Osteocyte (in vitro differentiated cells): ENCODE data around the gene HIPK2. TPM values are rescaled to one million over a fixed set of nuclear protein-coding genes. Genes with fewer than 3 reads are reported as not detected.

Experiments used
- DNase-seq: peaks from one replicate; pipeline ENCODE4 v3.0.0; 2021; ENCODE audit warnings: mixed read lengths; ENCODE audit not compliant: unreplicated experiment; ENCODE audit errors: extremely low spot score
- H3K27ac Mint-ChIP-seq: one replicate; pipeline ENCODE4 v1.8.0; 2021; ENCODE audit warnings: mild to moderate bottlenecking, mixed read lengths; ENCODE audit not compliant: unreplicated experiment
- H3K27me3 Mint-ChIP-seq: one replicate; pipeline ENCODE4 v1.8.0; 2021; ENCODE audit warnings: mixed read lengths; ENCODE audit not compliant: unreplicated experiment
- H3K36me3 Mint-ChIP-seq: one replicate; pipeline ENCODE4 v1.8.0; 2021; ENCODE audit warnings: mixed read lengths; ENCODE audit not compliant: unreplicated experiment
- H3K4me1 Mint-ChIP-seq: one replicate; pipeline ENCODE4 v1.8.0; 2021; ENCODE audit warnings: mixed read lengths; ENCODE audit not compliant: unreplicated experiment
- H3K4me3 Mint-ChIP-seq: one replicate; pipeline ENCODE4 v1.8.0; 2021; ENCODE audit warnings: mild to moderate bottlenecking, moderate library complexity, mixed read lengths; ENCODE audit not compliant: unreplicated experiment
- H3K9me3 Mint-ChIP-seq: one replicate; pipeline ENCODE4 v1.8.0; 2021; ENCODE audit warnings: mixed read lengths; ENCODE audit not compliant: unreplicated experiment
- total RNA-seq: library from RNA; stranded (reverse); gene quantifications from 2 replicates; pipeline ENCODE4 v1.2.1, GENCODE V29; 2021
- TF ChIP-seq, protein P1 (sequence below): fragments of 200-600 bp; sonication (generic); IDR thresholded peaks from 2 replicates; pipeline ENCODE4 v1.5.0; 2021; ENCODE audit warnings: antibody characterized with exemption, mild to moderate bottlenecking, moderate library complexity

HIPK2 gene
- total RNA-seq, 1 donor from 2014 or later, result 90.8 TPM

DNA sequence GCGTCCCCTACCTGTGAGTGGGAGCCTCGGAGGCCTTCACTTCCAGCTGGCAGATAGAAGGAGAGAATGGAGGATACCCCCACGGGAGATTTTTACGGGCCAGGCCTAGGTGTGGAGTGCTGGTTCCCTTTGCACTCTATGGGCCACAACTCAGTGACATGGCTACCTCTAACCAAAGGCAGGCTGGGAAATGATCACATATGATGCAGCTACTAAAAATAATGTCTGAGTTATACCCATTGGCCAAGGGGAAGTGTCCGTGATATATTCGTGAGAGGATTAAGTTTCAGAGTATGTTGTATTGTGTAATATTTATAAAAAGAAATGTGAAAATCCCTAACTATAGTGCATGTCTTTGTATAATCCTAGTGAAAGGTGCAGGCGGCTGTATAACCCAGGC, 13.5 kb upstream of the HIPK2 start:
- H3K27ac Mint-ChIP-seq, result no peak overlapping the region
- no peak overlapping the region for H3K4me3 Mint-ChIP-seq
- peaks cover 5% of the 10 kb centered on the region for H3K9me3 Mint-ChIP-seq
- no peaks in the 10 kb centered on the region for H3K4me1 Mint-ChIP-seq
- H3K36me3 Mint-ChIP-seq, result no peaks in the 10 kb centered on the region
- TF ChIP-seq, protein P1, sequence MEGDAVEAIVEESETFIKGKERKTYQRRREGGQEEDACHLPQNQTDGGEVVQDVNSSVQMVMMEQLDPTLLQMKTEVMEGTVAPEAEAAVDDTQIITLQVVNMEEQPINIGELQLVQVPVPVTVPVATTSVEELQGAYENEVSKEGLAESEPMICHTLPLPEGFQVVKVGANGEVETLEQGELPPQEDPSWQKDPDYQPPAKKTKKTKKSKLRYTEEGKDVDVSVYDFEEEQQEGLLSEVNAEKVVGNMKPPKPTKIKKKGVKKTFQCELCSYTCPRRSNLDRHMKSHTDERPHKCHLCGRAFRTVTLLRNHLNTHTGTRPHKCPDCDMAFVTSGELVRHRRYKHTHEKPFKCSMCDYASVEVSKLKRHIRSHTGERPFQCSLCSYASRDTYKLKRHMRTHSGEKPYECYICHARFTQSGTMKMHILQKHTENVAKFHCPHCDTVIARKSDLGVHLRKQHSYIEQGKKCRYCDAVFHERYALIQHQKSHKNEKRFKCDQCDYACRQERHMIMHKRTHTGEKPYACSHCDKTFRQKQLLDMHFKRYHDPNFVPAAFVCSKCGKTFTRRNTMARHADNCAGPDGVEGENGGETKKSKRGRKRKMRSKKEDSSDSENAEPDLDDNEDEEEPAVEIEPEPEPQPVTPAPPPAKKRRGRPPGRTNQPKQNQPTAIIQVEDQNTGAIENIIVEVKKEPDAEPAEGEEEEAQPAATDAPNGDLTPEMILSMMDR, result no peak
- DNase-seq, result no peak
- H3K27me3 Mint-ChIP-seq, result no peaks in the 10 kb centered on the region

DNA sequence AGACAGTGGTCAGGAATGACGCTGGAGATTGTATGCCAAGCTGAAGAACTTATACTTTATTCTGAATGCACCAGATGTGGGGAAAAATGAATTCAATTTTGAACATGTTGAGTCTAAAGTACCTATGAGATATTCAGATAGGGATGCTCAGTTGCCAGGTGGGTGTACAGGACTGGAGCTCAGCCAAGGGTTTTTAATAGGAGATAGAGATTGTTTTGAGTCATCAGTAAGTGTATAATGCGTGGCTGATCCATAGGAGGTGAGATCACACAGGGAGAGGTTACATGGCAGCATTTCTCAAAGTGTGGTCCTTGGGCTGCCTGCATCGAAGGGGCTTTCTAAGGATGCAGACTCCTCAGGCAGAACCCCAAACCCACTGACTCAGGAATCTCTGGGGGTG, 6.8 kb upstream of the HIPK2 start:
- H3K27me3 Mint-ChIP-seq, result no peaks in the 10 kb centered on the region
- H3K27ac Mint-ChIP-seq, result no peak overlapping the region
- DNase-seq, result no peak
- no peaks in the 10 kb centered on the region for H3K4me1 Mint-ChIP-seq
- H3K4me3 Mint-ChIP-seq, result no peak overlapping the region
- H3K9me3 Mint-ChIP-seq, result no peaks in the 10 kb centered on the region
- no peaks in the 10 kb centered on the region for H3K36me3 Mint-ChIP-seq
- TF ChIP-seq, protein P1, result no peak

DNA sequence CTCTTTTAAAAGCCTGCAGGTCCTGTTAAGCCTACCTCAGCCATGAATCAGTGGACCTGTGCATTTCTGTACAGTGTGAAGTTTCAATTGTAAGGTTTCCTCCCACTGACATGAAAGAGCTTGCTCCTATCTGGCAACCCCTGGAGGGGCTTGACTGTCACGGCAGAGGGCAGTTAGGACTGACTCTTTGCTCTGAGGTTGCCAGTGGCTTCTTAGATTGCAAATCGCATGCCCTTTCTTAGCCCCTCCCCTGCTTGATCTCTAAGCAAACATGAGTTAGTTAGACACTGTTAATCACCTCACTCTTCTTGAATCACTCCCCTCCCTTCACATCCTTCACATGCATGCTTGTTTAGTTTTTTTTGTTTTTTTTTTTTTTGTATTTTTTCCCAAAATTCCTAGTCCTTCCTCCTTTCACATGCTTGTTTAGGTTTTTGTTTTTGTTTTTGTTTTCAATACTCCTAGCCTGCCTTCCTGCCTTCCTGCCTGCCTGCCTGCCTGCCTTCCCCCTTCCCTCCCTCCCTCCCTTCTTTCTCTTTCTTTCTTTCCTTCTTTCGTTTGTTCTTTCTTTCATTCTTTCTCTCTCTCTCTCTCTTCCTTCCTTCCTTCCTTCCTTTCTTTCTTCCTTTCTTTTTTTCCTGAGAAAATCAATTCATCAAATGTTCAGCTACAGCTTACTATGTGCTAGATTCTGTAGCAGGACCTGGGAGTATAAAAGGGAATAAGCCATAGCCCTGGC, 6.0 kb upstream of the HIPK2 start:
- H3K36me3 Mint-ChIP-seq, result no peaks in the 10 kb centered on the region
- DNase-seq, result no peak
- H3K27me3 Mint-ChIP-seq, result no peaks in the 10 kb centered on the region
- no peak overlapping the region for H3K27ac Mint-ChIP-seq
- H3K9me3 Mint-ChIP-seq, result no peaks in the 10 kb centered on the region
- TF ChIP-seq, protein P1, result no peak
- no peak overlapping the region for H3K4me3 Mint-ChIP-seq
- H3K4me1 Mint-ChIP-seq, result peaks cover 4% of the 10 kb centered on the region

DNA sequence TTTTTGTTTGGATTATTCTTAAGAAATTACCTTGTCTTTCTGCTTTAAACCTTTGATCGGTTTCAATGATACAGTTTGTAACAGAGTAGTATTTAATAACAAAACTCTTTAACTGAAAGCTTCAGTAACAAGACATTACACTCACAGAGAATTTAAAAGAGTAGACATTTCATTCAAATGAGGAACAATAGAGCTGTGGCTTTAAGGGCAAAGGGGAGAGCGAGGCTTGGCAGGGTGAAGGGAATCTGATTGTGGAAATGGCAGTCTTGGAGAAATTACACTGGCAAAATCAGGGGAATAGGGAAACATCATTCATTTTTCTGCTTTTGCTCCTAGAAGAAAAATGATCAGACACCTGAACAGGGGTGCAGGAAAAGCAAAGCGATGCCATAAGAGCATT, 5.1 kb upstream of the HIPK2 start:
- Mint-ChIP-seq H3K4me3 (no peak overlapping the region), H3K27me3 (no peaks in the 10 kb centered on the region), H3K9me3 (no peaks in the 10 kb centered on the region), H3K4me1 (peaks cover 7% of the 10 kb centered on the region), H3K36me3 (no peaks in the 10 kb centered on the region), H3K27ac (no peak overlapping the region)
- TF ChIP-seq, protein P1, result no peak
- DNase-seq, result no peak

DNA sequence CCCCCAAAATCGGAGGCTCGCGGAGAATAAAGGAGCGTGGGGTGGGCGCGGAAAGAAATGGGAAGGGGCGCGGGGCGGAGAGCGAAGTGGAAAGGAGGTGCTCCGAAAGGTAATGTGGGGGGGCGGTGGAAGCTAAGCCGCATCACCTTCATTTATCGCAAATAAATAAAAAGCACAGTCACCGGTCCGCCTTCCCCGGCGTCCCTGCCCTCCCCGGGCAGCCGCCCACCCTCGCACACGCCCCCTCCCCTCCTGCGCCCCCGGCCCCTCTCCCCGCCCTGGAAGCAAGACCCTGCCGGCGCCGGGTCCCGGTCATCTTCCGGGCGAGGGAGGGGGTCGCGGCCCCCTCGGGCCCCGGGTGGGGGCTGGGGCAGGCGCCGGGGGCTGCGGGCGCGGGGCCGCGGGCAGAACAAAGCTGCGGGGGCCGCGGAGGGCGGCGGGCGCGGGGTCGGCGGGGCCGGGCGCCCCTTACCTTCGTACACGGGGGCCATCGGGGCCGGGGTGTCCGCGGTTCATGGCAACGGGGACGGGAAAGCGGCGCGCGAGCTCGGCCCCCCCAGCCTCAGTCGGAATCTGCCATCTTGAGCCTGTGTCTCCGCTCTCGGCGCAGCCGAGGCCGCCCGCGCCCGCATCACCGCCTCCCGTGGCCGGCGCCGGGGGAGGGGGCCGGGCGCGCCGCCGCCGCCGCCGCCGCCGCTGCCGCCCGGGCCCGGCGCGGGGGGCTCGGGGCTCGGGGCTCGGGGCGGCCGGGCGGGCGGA, 486 bp downstream of the HIPK2 start:
- peaks cover 40% of the 10 kb centered on the region for H3K4me1 Mint-ChIP-seq
- H3K9me3 Mint-ChIP-seq, result no peaks in the 10 kb centered on the region
- no peak for DNase-seq
- peak overlapping the region; percentile 97 for H3K27ac Mint-ChIP-seq
- TF ChIP-seq, protein P1, result no peak
- peak overlapping the region; percentile 98 for H3K4me3 Mint-ChIP-seq
- no peaks in the 10 kb centered on the region for H3K36me3 Mint-ChIP-seq
- no peaks in the 10 kb centered on the region for H3K27me3 Mint-ChIP-seq
